Activated naive CD4-positive, alpha-beta T cell treated with anti-CD3 and anti-CD28 coated beads, Interleukin-2, amount 10 ng/mL, durations not matched to agents 7 days and 5 days (primary cell): ENCODE results near the gene AKAP8.

Experiments used
- CTCF ChIA-PET: fragments of 350-600 bp; sonication (Branson Sonifier 250); formaldehyde crosslinking; loops from one replicate; lab custom pipeline; 2021; ENCODE audit warnings: antibody characterized with exemption; lab: Charles Lee
- DNase-seq: peaks from one replicate; pipeline ENCODE4 v3.0.0-alpha.2; 2020
- H3K27ac Mint-ChIP-seq: one replicate; pipeline ENCODE4 v1.8.0; 2021; ENCODE audit warnings: mild to moderate bottlenecking, moderate library complexity, mixed read lengths
- H3K27me3 Mint-ChIP-seq: one replicate; pipeline ENCODE4 v1.8.0; 2021; ENCODE audit warnings: mild to moderate bottlenecking, mixed read lengths
- H3K36me3 Mint-ChIP-seq: one replicate; pipeline ENCODE4 v1.8.0; 2021; ENCODE audit warnings: mixed read lengths
- H3K4me1 Mint-ChIP-seq: one replicate; pipeline ENCODE4 v1.8.0; 2021; ENCODE audit warnings: mixed read lengths
- H3K4me3 Mint-ChIP-seq: one replicate; pipeline ENCODE4 v1.8.0; 2021; ENCODE audit warnings: mild to moderate bottlenecking, moderate library complexity, mixed read lengths
- H3K9me3 Mint-ChIP-seq: one replicate; pipeline ENCODE4 v1.8.0; 2021; ENCODE audit warnings: mixed read lengths

Gene AKAP8

DNA sequence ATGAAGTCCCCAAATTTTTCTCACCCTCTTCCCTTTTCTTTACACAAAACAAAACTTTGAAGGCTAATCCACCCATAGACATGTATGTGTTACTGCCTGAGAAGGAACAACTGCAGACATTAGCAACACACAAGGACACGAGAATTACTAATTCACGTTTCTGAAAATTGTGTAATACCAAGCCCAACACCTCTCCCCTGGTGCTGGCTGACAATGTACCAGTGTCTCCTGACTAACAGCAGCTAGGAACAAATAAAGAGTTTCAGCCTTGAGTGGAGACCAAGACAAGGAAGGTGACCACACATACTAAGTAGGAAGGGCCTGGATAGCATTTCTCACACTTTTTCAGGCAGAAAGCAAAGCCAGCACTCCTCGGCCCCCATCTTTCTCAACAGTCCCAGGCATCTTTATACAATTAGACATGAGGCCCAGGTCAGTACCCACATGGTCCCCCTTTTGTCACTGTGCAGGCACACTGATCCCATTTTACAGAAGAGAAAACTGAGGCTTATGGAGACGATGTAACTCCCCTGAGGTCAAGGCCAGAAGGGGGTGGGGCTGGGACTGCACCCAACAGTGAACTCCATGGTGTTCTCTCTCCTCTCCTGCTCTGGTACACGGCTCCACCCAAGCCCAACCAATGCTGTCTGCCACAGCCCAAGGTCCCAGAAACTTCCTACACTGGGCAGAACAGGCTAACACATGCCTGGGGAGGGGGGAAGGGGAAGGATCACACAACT lies 55.9 kb downstream of the AKAP8 start:
- Mint-ChIP-seq H3K4me3 (no peak overlapping the region), H3K27ac (peak overlapping the region; percentile 33), H3K4me1 (peaks cover 76% of the 10 kb centered on the region), H3K9me3 (no peaks in the 10 kb centered on the region), H3K27me3 (no peaks in the 10 kb centered on the region), H3K36me3 (peaks cover 16% of the 10 kb centered on the region)
- CTCF ChIA-PET = no interaction called here
- no peak for DNase-seq

DNA sequence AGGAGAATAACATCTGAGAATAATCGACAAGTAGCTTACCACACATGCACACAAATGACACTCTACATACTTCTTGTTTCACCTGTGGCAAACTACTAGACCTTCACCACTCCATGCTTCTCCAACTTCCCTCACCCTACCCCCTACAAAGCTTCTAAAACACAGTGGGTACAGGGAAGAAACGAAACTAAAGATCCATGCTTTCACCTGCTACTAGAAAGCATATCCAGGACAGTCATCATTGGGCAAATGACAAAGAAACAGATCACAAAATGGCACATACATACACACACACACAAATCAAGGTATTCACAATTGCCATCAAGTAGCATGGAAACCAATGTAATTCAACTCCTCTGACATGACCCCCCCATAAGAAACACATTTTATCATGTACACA lies 57.8 kb downstream of the AKAP8 start:
- peaks cover 80% of the 10 kb centered on the region for H3K4me1 Mint-ChIP-seq
- CTCF ChIA-PET = no interaction called here
- H3K27me3 Mint-ChIP-seq = no peaks in the 10 kb centered on the region
- peaks cover 13% of the 10 kb centered on the region for H3K36me3 Mint-ChIP-seq
- H3K27ac Mint-ChIP-seq = no peak overlapping the region
- H3K9me3 Mint-ChIP-seq = no peaks in the 10 kb centered on the region
- no peak for DNase-seq
- no peak overlapping the region for H3K4me3 Mint-ChIP-seq

DNA sequence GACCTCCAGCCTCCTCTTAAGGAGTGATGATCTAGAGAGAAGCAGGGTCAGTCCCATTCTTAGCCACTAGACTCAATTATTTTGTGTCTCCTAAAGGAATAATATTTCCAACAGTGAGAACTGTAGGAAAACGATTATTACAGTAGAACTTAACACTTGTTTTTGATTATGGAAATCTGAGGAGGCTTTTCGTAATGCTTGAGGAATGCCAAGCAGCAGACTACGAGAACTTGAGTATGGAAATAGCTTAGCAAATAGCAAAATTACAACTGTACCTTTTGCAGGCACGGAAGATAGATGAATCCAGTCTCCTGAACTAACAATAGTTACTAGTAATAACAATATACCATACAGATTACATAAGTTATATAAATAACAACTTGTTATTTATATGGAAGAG lies 59.5 kb downstream of the AKAP8 start:
- Mint-ChIP-seq H3K27me3 (no peaks in the 10 kb centered on the region), H3K36me3 (peaks cover 11% of the 10 kb centered on the region), H3K27ac (no peak overlapping the region), H3K4me3 (no peak overlapping the region), H3K9me3 (no peaks in the 10 kb centered on the region), H3K4me1 (peaks cover 80% of the 10 kb centered on the region)
- no peak for DNase-seq
- CTCF ChIA-PET = no interaction called here

DNA sequence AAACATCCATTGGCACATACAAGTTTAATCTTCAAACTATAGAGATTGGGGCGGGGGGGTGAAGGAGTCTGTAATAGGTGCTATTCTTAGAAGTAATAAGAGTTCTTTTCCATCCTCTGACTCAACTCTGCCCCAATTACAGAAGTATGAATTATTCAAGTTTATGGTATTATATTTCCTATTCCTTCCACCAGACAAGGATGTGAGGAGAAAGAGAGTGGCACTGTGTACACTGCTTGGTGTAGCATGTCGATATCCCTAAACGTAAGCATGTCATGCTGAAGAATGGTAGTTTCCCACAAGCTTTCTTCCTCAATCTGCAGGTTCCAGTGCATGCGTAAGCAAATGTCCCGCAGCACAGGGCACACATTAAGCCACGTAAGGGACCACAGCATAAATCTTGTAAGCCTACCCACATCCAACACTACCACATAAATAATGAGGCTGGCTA lies 61.3 kb downstream of the AKAP8 start:
- Mint-ChIP-seq H3K27me3 (no peaks in the 10 kb centered on the region), H3K36me3 (peaks cover 13% of the 10 kb centered on the region), H3K4me1 (peaks cover 77% of the 10 kb centered on the region), H3K27ac (peak overlapping the region; percentile 7), H3K4me3 (no peak overlapping the region), H3K9me3 (no peaks in the 10 kb centered on the region)
- CTCF ChIA-PET = no interaction called here
- DNase-seq = no peak

DNA sequence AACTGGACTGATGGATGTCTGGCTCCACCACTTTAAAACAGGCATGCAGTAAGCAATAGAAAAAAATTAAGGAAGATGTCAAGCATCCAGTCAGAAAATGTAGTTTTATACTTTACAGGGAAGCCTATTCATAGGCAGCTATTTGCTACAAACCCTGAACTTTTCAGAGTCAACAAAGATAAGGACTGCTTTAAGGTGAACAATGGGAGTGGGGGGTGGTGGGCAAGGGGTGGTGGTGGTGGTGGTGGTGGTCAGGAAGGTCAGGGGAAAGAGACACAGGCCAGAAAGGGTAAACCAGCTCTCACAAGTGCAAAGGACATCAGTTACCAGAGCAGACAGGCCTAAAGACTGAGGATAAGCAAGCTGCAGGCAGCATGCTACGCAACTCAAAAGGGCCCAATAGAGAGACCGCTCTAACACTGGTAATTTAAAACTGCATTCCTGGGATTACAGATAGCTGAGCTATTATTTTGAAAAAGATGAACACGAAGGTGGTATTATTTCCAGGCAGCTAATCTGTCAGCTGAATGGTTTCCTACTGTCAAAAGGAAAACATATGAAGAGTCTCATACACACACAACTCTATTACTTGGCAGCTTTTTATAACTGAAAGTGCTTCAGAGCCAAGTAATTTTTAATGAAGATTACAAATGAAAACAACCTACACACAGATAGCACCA lies 62.1 kb downstream of the AKAP8 start:
- Mint-ChIP-seq H3K4me3 (no peak overlapping the region), H3K36me3 (peaks cover 12% of the 10 kb centered on the region)
- CTCF ChIA-PET = interaction anchor here (0.8 to 1.2 kb wide), 2 partner anchors 15 to 52 kb away, joined by 3 to 5 read pairs; no protein-coding TSS in a partner anchor

DNA sequence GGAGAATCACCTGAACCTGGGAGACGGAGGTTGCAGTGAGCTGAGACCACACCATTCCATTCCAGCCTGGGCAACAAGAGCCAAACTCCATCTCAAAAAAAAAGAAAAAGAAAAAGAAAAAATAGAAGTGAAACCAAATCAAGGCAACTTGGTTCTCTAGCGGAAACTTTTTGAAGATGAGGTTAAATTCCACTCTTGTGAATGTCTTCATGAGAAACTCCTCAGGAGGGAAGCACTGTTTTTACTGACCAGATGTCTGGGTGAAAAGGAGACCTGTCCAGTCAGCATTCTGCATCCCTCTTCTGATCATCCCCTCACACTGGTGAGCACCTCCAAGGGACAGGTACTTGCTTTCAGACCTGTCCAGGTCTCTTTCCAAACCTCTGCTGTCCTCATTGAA lies 63.1 kb downstream of the AKAP8 start:
- peak overlapping the region; percentile 18 for H3K4me3 Mint-ChIP-seq

More for the DNA sequence above, 62.1 kb downstream of the AKAP8 start:
- Mint-ChIP-seq H3K27me3 (no peaks in the 10 kb centered on the region), H3K4me1 (peaks cover 78% of the 10 kb centered on the region), H3K27ac (peak overlapping the region; percentile 1), H3K9me3 (no peaks in the 10 kb centered on the region)
- DNase-seq = no peak

DNA sequence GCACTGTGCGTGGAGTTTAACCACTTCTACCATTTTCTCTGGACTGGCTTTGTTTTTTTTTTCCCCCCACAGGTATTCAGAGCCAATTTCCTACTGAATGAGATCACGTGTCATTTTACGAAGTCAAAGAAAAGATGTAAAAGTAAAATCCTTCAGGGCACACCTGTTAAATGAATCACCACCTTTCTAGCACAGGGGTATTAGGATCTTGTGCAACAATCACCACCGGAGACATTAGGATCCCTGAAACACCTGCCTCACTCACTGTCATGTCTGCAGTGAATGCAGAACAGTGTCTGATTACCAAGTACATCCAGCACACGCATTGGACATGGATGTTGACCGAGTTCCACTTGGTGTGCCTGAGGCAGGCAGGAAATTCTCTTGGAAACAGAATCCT lies 64.5 kb downstream of the AKAP8 start:
- H3K36me3 Mint-ChIP-seq = peaks cover 8% of the 10 kb centered on the region
- no peaks in the 10 kb centered on the region for H3K9me3 Mint-ChIP-seq
- no peak for DNase-seq
- peaks cover 72% of the 10 kb centered on the region for H3K4me1 Mint-ChIP-seq
- H3K27me3 Mint-ChIP-seq = no peaks in the 10 kb centered on the region
- peak overlapping the region; percentile 37 for H3K27ac Mint-ChIP-seq
- H3K4me3 Mint-ChIP-seq = no peak overlapping the region
- CTCF ChIA-PET = no interaction called here

More for the DNA sequence above, 63.1 kb downstream of the AKAP8 start:
- Mint-ChIP-seq H3K27me3 (no peaks in the 10 kb centered on the region), H3K9me3 (no peaks in the 10 kb centered on the region), H3K27ac (peak overlapping the region; percentile 64), H3K4me1 (peaks cover 80% of the 10 kb centered on the region), H3K36me3 (peaks cover 8% of the 10 kb centered on the region)
- CTCF ChIA-PET = no interaction called here
- DNase-seq = no peak

DNA sequence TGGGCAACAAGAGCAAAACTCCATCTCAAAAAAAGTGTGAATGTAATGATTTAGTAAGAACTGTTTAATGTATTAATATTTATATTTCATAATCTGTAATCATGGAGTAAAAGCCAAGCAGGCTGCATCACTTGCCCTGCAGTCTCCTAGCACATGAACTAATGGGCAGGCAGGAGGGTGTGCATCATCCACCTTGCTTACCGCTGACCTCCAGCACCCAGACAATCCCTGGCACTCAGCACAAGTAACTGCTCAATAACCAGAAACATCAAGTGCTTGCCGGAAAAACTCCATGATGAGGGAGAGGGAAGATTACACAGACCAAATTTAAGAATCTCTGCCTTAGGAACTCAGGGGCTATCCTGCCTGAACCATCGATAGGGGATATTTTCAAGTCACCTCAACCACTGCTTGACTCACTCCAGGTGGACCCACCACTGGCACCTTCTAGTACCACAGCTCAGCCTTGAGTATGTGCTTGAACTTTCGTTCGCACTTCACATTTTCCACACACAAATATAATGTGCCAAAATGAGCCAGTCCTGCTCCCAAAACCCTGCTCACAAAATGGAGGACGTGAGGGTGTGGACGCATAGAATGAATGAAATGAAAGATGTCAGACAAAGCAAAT lies 65.8 kb downstream of the AKAP8 start:
- H3K9me3 Mint-ChIP-seq = no peaks in the 10 kb centered on the region
- H3K27ac Mint-ChIP-seq = peak overlapping the region; percentile 61
- no peak for DNase-seq
- no peaks in the 10 kb centered on the region for H3K27me3 Mint-ChIP-seq
- no peak overlapping the region for H3K4me3 Mint-ChIP-seq
- H3K4me1 Mint-ChIP-seq = peaks cover 70% of the 10 kb centered on the region
- H3K36me3 Mint-ChIP-seq = peaks cover 10% of the 10 kb centered on the region
- CTCF ChIA-PET = no interaction called here

DNA sequence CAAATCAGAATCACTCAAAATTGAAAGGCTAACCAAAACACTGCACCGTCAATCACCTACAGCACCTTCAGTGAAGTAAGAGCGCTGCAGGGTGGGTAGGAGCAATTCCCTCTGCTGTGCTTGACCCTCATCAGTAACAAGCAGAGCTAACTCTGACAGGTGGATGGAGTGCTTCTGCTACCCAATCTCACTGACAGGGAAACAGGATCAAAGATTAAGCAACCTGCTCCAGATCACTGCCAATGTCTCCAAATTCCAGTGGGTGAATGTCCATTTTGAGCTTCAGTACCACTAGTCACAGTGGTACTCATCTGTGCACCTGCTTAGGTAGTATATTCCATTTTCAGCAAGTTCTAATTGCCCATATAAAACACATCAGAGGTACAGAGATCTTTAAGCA lies 72.4 kb downstream of the AKAP8 start:
- H3K4me3 Mint-ChIP-seq = no peak overlapping the region
- H3K9me3 Mint-ChIP-seq = no peaks in the 10 kb centered on the region
- peaks cover 8% of the 10 kb centered on the region for H3K36me3 Mint-ChIP-seq
- peaks cover 57% of the 10 kb centered on the region for H3K4me1 Mint-ChIP-seq
- H3K27me3 Mint-ChIP-seq = no peaks in the 10 kb centered on the region
- no peak overlapping the region for H3K27ac Mint-ChIP-seq
- CTCF ChIA-PET = no interaction called here
- DNase-seq = no peak

DNA sequence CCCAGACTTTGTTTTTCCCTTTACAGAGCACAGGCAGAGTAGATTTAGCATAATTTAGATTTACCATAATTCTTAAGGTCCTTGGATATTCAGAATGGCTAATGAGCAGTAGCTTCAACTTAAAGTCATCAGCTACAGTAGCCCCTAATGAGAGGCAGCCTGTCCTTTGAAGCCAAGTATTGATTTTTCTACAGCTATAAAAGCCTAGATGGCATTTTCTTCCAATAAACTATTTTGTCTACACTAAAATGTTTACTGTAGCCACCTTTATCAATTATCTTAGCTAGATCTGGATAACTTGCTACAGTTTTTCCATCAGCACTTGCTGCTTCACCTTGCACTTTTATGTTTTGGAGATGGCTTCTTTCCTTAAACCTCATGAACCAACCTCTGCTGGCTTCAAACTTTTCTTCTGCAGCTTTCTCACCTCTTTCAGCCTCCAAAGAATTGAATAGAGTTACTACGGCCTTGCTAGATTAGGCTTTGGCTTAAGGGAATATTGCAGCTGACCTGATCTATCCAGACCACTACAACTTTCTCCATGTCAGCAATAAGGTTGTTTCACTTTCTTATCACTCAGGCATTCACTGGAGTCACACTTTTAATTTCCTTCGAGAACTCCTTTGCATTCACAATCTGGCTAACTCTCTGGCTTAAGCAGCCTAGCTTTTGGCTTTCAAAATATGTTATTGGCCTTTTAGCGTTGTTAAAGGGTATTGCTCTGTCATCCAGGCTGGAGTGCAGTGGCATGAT lies 73.8 kb downstream of the AKAP8 start:
- Mint-ChIP-seq H3K4me1 (peaks cover 59% of the 10 kb centered on the region), H3K9me3 (no peaks in the 10 kb centered on the region), H3K27ac (no peak overlapping the region), H3K36me3 (peaks cover 7% of the 10 kb centered on the region), H3K4me3 (no peak overlapping the region), H3K27me3 (no peaks in the 10 kb centered on the region)
- DNase-seq = no peak
- CTCF ChIA-PET = interaction anchor here (0.6 kb wide), 1 partner anchor 17 kb away, joined by 5 read pairs; no protein-coding TSS in a partner anchor

DNA sequence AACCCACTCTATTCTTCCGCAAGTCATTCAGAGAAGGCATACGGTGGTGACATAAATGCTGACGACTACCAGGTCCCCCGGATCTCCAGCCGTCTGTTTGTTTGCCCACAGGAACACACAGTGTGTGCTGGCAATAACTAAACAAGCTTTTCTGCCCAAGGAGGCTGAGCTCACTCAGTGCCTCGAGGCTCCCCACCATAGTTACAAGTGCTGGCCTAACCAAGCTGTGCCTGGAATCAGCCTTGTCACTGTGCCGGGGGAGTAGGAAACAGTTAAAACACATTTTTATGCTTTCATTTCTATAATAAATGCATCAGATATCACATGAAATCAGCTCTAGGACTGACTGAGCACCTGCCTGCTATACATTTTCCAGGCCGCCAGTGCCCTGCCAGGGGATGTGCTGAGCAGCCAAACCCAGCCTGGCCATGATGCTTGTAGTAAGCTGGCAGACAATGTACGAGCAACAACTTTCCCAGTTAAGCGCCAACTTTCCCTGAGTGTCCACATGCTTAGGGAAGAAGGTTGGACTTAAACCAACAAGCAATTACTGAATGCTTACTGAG lies 75.4 kb downstream of the AKAP8 start:
- no peak for DNase-seq
- peak overlapping the region; percentile 38 for H3K27ac Mint-ChIP-seq

More for the DNA sequence above, 75.4 kb downstream of the AKAP8 start:
- Mint-ChIP-seq H3K36me3 (peaks cover 5% of the 10 kb centered on the region), H3K9me3 (no peaks in the 10 kb centered on the region), H3K4me3 (no peak overlapping the region), H3K4me1 (peaks cover 64% of the 10 kb centered on the region), H3K27me3 (no peaks in the 10 kb centered on the region)
- CTCF ChIA-PET = interaction anchor here (1.0 kb wide), 1 partner anchor 11 kb away, joined by 3 read pairs; no protein-coding TSS in a partner anchor
